HFF-Myc (cell line): ENCODE results near the gene UCP2.
"Not testable (repeated sequence)": the region's sequence is repeated elsewhere in the genome, so short reads cannot be mapped to it uniquely, and the experiment has no call there.

Experiments used
- DNase-seq: peaks from one replicate; pipeline ENCODE4 v3.0.0-alpha.2; 2011; ENCODE audit warnings: low read depth; ENCODE audit errors: extremely low read depth
- H3K4me3 ChIP-seq: replicated peaks from 2 replicates; pipeline ENCODE4 v1.5.1; 2011; ENCODE audit warnings: low read depth, mild to moderate bottlenecking, control low read depth, low read length
- TF ChIP-seq, protein P1 (sequence below): IDR thresholded peaks from 2 replicates; pipeline ENCODE4 v1.5.1; 2012; ENCODE audit warnings: mild to moderate bottlenecking, low read depth, low read length, control low read depth; ENCODE audit errors: missing control alignments

Gene UCP2

DNA sequence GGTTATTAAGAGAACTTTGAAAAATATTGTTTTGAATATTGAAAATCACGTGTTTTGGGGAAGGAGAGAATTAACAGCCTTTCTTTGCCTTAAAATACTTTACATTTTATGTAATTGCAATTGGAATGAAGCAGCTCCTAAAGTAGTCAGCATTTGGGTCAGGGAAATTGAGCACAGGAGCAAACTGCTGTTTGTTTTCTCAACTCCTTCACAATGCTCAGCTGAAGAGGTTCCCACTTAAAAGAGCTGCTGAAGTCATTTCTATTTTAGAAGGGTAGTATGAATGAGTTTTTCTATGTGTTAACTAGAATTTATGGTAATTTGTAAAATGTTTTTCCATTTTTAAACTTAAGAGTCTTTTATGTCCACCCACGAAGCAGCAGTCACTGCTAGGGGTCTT, 8.1 kb upstream of the UCP2 start:
- TF ChIP-seq, protein P1, sequence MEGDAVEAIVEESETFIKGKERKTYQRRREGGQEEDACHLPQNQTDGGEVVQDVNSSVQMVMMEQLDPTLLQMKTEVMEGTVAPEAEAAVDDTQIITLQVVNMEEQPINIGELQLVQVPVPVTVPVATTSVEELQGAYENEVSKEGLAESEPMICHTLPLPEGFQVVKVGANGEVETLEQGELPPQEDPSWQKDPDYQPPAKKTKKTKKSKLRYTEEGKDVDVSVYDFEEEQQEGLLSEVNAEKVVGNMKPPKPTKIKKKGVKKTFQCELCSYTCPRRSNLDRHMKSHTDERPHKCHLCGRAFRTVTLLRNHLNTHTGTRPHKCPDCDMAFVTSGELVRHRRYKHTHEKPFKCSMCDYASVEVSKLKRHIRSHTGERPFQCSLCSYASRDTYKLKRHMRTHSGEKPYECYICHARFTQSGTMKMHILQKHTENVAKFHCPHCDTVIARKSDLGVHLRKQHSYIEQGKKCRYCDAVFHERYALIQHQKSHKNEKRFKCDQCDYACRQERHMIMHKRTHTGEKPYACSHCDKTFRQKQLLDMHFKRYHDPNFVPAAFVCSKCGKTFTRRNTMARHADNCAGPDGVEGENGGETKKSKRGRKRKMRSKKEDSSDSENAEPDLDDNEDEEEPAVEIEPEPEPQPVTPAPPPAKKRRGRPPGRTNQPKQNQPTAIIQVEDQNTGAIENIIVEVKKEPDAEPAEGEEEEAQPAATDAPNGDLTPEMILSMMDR: no peak
- DNase-seq: no peak
- H3K4me3 ChIP-seq: no peak overlapping the region

DNA sequence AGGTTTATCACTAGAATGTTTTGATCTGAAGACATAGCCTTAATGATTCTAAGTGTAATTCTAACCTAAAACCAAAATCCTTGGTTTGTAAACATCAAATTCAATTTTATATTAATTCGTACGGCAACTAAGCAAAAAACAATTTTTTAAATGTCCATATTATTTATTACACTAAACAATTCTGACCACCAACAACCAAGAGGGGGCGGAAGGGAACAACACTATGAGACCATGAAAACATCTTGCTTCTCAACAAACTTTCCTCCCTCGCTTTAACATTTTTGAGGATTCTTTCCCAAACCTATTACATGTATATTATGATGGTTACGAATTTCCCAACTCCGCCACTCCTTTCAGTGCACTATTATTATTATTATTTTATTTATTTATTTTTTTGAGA, 6.5 kb upstream of the UCP2 start:
- TF ChIP-seq, protein P1: no peak
- H3K4me3 ChIP-seq: no peak overlapping the region
- DNase-seq: no peak

- DNase-seq: no peak
- TF ChIP-seq, protein P1: no peak
- no peak overlapping the region for H3K4me3 ChIP-seq
These were observed 5.6 kb upstream of the UCP2 start for GRCh38 chr11:73988227-73988626.

DNA sequence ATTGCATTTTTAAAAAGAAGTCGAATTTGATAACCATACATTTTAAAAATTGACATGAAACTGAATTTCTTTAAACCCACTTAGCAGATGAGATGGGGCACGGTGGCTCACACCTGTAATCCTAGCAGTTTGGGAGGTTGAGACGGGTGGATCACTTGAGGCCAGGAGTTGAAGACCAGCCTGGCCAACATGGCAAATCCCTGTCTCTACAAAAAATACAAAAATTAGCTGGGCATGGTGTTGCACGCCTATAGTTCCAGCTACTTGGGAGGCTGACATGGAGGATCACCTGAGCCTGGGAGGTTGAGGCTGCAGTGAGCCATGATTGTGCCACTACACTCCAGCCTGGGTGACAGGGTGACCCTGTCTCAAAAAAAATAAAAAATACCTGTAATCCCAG, 3.0 kb upstream of the UCP2 start:
- not testable (repeated sequence) for DNase-seq, H3K4me3 ChIP-seq

DNA sequence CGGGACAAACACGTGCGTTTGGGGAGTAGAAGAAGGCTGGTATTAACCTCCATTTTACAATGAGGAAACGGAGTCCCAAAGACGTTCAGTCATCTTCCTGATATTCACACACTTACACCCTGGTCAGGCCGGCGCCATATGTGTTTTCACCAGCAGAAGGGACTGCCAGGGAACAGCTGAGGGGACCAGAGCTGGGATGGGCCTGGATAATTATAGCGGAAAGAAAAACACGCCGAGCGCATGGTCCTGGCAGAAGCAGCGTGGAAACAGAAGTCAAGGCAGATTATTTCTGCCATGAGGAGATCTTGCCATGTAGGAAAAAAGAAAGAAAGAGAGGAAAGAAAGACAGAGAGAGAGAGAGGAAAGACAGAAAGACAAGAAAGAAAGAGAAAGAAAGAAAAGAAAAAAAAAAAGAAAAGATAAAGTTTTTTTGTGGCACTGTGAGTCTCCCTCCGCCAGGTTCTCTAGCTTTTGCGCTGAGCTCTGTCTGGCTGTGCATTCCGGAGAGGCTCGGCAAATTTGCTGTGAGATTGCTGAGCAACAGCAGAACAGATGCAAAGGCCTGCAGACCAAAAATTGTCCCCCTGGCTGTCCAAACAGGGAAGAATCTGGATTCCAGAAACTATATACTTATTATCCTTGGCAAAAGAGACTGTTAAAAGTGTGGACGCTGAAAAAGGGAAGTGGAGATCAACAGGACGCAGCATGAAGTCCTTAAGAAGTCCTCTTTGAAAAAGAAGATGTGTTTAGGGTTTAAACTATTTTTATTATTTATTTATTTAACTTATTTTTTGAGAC, 1.3 kb upstream of the UCP2 start:
- H3K4me3 ChIP-seq: peak overlapping the region; percentile 59
- no peak for DNase-seq
- TF ChIP-seq, protein P1: no peak

- TF ChIP-seq, protein P1: no peak
- peak overlapping the region; percentile 59 for H3K4me3 ChIP-seq
- DNase-seq: peak; percentile 64
These were observed 522 bp upstream of the UCP2 start for GRCh38 chr11:73982990-73983740.

- H3K4me3 ChIP-seq: peak overlapping the region; percentile 59
- no peak for DNase-seq
- TF ChIP-seq, protein P1: no peak
These were observed 1.4 kb downstream of the UCP2 start for GRCh38 chr11:73981051-73981805.
